Mesenchymal stem cell (in vitro differentiated cells and primary cell): Measurements from ENCODE around the gene CNR1.

Source experiments
- DNase-seq: peaks from one replicate; pipeline ENCODE4 v3.0.0-alpha.2; 2013
- H2AFZ ChIP-seq: one replicate; pipeline ENCODE4 v1.6.1; 2013; ENCODE audit warnings: low read depth, mild to moderate bottlenecking, control low read depth, inconsistent platforms, low read length, moderate library complexity
- H2AK5ac ChIP-seq: 2 replicates; pipeline ENCODE4 v1.6.1; 2013; ENCODE audit warnings: low read length, moderate library complexity, mild to moderate bottlenecking, inconsistent platforms; ENCODE audit not compliant: severe bottlenecking
- H2BK120ac ChIP-seq: one replicate; pipeline ENCODE4 v1.6.1; 2013; ENCODE audit warnings: low read depth, mild to moderate bottlenecking, inconsistent platforms, low read length, moderate library complexity
- H2BK12ac ChIP-seq, 2 experiments: one replicate each; pipeline ENCODE4 v1.6.1; 2013; ENCODE audit warnings: inconsistent platforms in 2 of 2, low read length in 2 of 2, mild to moderate bottlenecking in 2 of 2, moderate library complexity in 2 of 2, control low read depth in 1 of 2
- H2BK15ac ChIP-seq: one replicate; pipeline ENCODE4 v1.6.1; 2013; ENCODE audit warnings: mild to moderate bottlenecking, low read depth, inconsistent platforms; ENCODE audit not compliant: poor library complexity, severe bottlenecking
- H2BK5ac ChIP-seq: 2 replicates; pipeline ENCODE4 v1.6.1; 2013; ENCODE audit warnings: low read depth, mild to moderate bottlenecking, low read length, control low read depth, inconsistent platforms; ENCODE audit not compliant: poor library complexity, severe bottlenecking
- H3K14ac ChIP-seq, 2 experiments: one replicate each; pipeline ENCODE4 v1.6.1; 2013; ENCODE audit warnings: inconsistent platforms in 2 of 2, low read length in 2 of 2, control low read depth in 1 of 2, mild to moderate bottlenecking in 1 of 2, moderate library complexity in 1 of 2
- H3K18ac ChIP-seq, 2 experiments: one replicate each; pipeline ENCODE4 v1.6.1; 2013; ENCODE audit warnings: inconsistent platforms in 2 of 2, low read length in 2 of 2, control low read depth in 1 of 2, low read depth in 1 of 2, mild to moderate bottlenecking in 1 of 2
- H3K23ac ChIP-seq, 2 experiments: one replicate each; pipeline ENCODE4 v1.6.1; 2013; ENCODE audit warnings: inconsistent platforms in 2 of 2, low read length in 2 of 2, mild to moderate bottlenecking in 2 of 2, moderate library complexity in 2 of 2, control low read depth in 1 of 2
- H3K27ac ChIP-seq: 2 replicates; pipeline ENCODE4 v1.5.1; 2013; ENCODE audit warnings: mild to moderate bottlenecking, moderate library complexity, low read length, control low read depth, inconsistent platforms; ENCODE audit not compliant: poor library complexity, severe bottlenecking
- H3K27me3 ChIP-seq, 2 experiments: 2 replicates each; pipeline versions ENCODE4 v1.6.1 to v1.7.0; 2013; ENCODE audit warnings: low read length in 2 of 2, mild to moderate bottlenecking in 2 of 2, moderate library complexity in 2 of 2, control low read depth in 1 of 2, inconsistent platforms in 1 of 2; ENCODE audit not compliant: control insufficient read depth in 1 of 2, insufficient read depth in 1 of 2
- H3K36me3 ChIP-seq, 2 experiments: 2 replicates each; pipeline versions ENCODE4 v1.6.1 to v1.7.0; 2013; ENCODE audit warnings: low read length in 2 of 2, control low read depth in 1 of 2, inconsistent platforms in 1 of 2, low read depth in 1 of 2, mild to moderate bottlenecking in 1 of 2; ENCODE audit not compliant: insufficient read depth in 2 of 2, control insufficient read depth in 1 of 2
- H3K4ac ChIP-seq, 2 experiments: one replicate each; pipeline ENCODE4 v1.6.1; 2013; ENCODE audit warnings: inconsistent platforms in 2 of 2, low read length in 2 of 2, mild to moderate bottlenecking in 2 of 2, moderate library complexity in 2 of 2, control low read depth in 1 of 2, low read depth in 1 of 2
- H3K4me1 ChIP-seq: 2 replicates; pipeline ENCODE4 v1.6.1; 2013; ENCODE audit warnings: low read depth, low read length, control low read depth; ENCODE audit not compliant: control insufficient read depth, insufficient read depth
- H3K4me2 ChIP-seq: 2 replicates; pipeline ENCODE4 v1.6.1; 2013; ENCODE audit warnings: low read length, mild to moderate bottlenecking, inconsistent platforms; ENCODE audit not compliant: poor library complexity, severe bottlenecking
- H3K4me3 ChIP-seq, 2 experiments: 2 replicates each; pipeline versions ENCODE4 v1.5.1 to v1.7.0; 2013; ENCODE audit warnings: low read length in 2 of 2, mild to moderate bottlenecking in 2 of 2, control low read depth in 1 of 2, low read depth in 1 of 2; ENCODE audit not compliant: insufficient read depth in 1 of 2
- H3K79me1 ChIP-seq: replicated peaks from 2 replicates; pipeline ENCODE4 v1.6.1; 2013; ENCODE audit warnings: mild to moderate bottlenecking, control low read depth, low read length, inconsistent platforms; ENCODE audit not compliant: poor library complexity, severe bottlenecking
- H3K9ac ChIP-seq: 2 replicates; pipeline ENCODE4 v1.7.0; 2013; ENCODE audit warnings: mild to moderate bottlenecking, low read length, moderate library complexity
- H3K9me3 ChIP-seq: 2 replicates; pipeline ENCODE4 v1.7.0; 2013; ENCODE audit warnings: mild to moderate bottlenecking, low read length; ENCODE audit not compliant: control insufficient read depth
- H4K8ac ChIP-seq: one replicate; pipeline ENCODE4 v1.6.1; 2013; ENCODE audit warnings: inconsistent platforms, mild to moderate bottlenecking, low read length, moderate library complexity
- H4K91ac ChIP-seq: one replicate; pipeline ENCODE4 v1.6.1; 2013; ENCODE audit warnings: mild to moderate bottlenecking, low read length, inconsistent platforms
- WGBS: methylation state at CpG from one replicate; pipeline ENCODE4 v1.1.7; 2013; ENCODE audit warnings: mixed read lengths; 5-methylcytosine and 5-hydroxymethylcytosine counted together

The CNR1 gene

DNA sequence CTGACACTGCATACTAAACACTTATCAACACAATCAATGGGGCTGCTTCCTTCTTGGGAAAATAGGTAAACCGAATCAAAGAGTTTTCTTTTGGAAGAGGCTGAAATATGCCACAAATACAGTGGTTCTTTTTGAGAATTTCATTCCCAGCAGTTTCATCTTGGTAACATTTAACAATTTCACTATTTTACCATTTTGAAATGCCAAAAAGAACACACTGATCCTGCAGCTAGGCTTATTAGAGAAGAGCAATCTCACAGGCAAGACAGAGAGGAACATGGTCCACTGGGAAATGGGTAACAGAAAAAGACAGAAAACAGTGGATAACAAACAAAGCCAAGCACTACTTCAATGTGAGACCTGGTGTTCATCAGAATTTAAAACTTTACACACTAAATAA is 2.5 kb downstream of the CNR1 start:
- WGBS, result no CpG with 5 or more reads among the region's 1 CpG
- Histone ChIP-seq H2AFZ (no peak overlapping the region), H3K14ac (no peak overlapping the region), H4K91ac (no peak overlapping the region), H3K18ac (no peak overlapping the region), H2BK15ac (no peak overlapping the region), H3K4me1 (peaks cover 21% of the 10 kb centered on the region), H2BK120ac (no peak overlapping the region), H3K4me3 (no peak overlapping the region), H3K9ac (no peak overlapping the region), H2BK5ac (no peak overlapping the region), H2AK5ac (no peak overlapping the region), H3K4me2 (no peak overlapping the region), H3K4ac (no peak overlapping the region), H3K23ac (no peak overlapping the region), H3K9me3 (no peaks in the 10 kb centered on the region), H2BK12ac (no peak overlapping the region), H3K27me3 (peaks cover 28 to 67% of the 10 kb centered on the region in 2 experiments), H3K27ac (no peak overlapping the region), H3K36me3 (no peaks in the 10 kb centered on the region), H3K79me1 (no peaks in the 10 kb centered on the region), H4K8ac (no peak overlapping the region)
- DNase-seq, result no peak

DNA sequence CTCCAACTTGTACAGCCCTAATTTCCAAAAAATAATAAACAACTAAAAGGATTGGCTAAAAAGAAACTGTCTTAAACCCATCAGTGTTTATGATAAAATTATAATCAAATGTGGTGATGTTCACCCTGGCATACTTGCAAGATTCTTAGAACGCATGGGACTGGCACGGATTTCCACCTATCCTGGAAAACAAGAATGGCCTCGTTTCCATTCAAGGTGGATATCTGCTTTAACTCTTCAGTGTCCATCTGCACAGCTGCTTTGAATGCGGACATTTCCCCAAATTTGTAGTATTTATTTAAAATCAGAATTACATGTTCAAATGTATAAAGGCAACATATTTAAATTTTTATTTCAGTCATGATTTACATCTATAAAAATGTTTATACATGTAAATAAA is 4.2 kb downstream of the CNR1 start:
- Histone ChIP-seq H3K4me1 (peaks cover 15% of the 10 kb centered on the region), H3K9ac (no peak overlapping the region), H3K14ac (no peak overlapping the region), H3K36me3 (no peaks in the 10 kb centered on the region), H3K27ac (no peak overlapping the region), H3K4ac (no peak overlapping the region), H3K18ac (no peak overlapping the region), H2BK5ac (no peak overlapping the region), H3K23ac (no peak overlapping the region), H4K91ac (no peak overlapping the region), H2BK120ac (no peak overlapping the region), H3K4me3 (no peak overlapping the region), H2BK12ac (no peak overlapping the region), H2AK5ac (no peak overlapping the region), H3K27me3 (peaks cover 13 to 50% of the 10 kb centered on the region in 2 experiments), H3K4me2 (no peak overlapping the region), H3K9me3 (no peaks in the 10 kb centered on the region), H2AFZ (no peak overlapping the region), H2BK15ac (no peak overlapping the region), H4K8ac (no peak overlapping the region), H3K79me1 (no peaks in the 10 kb centered on the region)
- WGBS, result 62% methylated on average over 3 of the region's 4 CpGs
- no peak for DNase-seq

DNA sequence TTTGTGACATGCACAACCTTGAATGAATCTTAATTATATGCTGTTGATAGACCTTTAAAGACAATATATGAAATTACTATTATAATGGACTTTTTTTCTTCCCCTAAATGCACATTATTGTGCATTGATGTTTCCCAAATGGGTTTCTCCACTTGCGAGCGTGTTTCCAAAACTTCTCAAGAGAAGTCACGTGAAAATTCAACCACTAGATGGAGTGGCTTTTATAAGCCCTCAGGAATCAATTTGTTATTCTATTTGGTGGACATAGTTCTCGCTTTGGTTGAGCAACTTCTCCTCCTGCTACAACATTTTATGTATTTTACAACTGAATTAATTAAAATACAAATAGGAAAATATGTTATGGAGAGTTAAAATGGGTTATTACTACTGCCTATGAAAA is 9.0 kb downstream of the CNR1 start:
- WGBS, result 62% methylated on average over 3 of the region's 4 CpGs
- Histone ChIP-seq H3K18ac (no peak overlapping the region), H2BK12ac (no peak overlapping the region), H3K4me2 (no peak overlapping the region), H2BK120ac (no peak overlapping the region), H3K14ac (no peak overlapping the region), H2BK15ac (no peak overlapping the region), H3K4me1 (no peaks in the 10 kb centered on the region), H2AFZ (no peak overlapping the region), H4K8ac (no peak overlapping the region), H3K4me3 (no peak overlapping the region), H3K23ac (no peak overlapping the region), H3K9ac (no peak overlapping the region), H2AK5ac (no peak overlapping the region), H4K91ac (no peak overlapping the region), H3K9me3 (no peaks in the 10 kb centered on the region), H2BK5ac (no peak overlapping the region), H3K79me1 (no peaks in the 10 kb centered on the region), H3K27ac (no peak overlapping the region), H3K27me3 (peaks cover 0 to 5% of the 10 kb centered on the region in 2 experiments), H3K4ac (no peak overlapping the region), H3K36me3 (no peaks in the 10 kb centered on the region)
- DNase-seq, result no peak

DNA sequence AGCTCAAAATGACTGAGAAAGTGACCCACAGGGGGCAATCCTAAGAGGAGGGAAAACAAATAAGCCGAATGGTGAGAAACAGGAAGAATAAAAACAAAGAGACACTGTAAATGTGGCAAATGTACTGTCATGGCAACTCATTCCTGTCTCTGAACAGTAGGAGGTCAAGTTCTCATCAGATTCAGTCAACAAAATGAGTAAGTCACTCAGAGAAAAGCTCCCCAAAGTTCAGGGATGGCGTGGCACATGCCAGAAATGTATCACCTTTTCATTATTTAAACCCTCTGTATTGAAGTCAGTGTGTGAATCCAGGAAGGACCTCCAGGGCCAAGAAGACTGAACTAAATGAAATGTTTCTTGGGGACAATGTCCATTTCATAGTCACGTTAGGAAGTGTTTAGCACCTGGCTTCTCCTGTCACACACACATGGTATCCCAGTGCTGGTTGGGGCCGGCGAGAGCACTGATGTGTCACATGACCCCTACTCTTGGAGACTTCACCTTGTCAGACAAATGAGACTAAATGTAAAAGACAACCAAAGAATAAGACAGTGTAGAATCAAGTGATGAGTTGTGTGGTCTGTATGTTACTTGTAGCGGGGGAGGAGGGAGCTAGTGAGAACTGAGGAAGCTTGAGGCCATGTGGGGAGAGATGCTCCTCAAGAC is 20.7 kb downstream of the CNR1 start:
- no peak overlapping the region for H2AK5ac ChIP-seq
- no peak for DNase-seq
- no peak overlapping the region for H2BK120ac ChIP-seq
- no peak overlapping the region for H2BK12ac ChIP-seq
- no peak overlapping the region for H4K91ac ChIP-seq
- no peak overlapping the region for H3K14ac ChIP-seq
- no peak overlapping the region for H3K23ac ChIP-seq
- no peak overlapping the region for H3K9ac ChIP-seq
- no peaks in the 10 kb centered on the region for H3K4me1 ChIP-seq
- H2BK5ac ChIP-seq, result no peak overlapping the region
- no peaks in the 10 kb centered on the region for H3K79me1 ChIP-seq
- H3K27me3 ChIP-seq, result peaks cover 0 to 9% of the 10 kb centered on the region in 2 experiments
- no peak overlapping the region for H3K4me2 ChIP-seq
- H2BK15ac ChIP-seq, result no peak overlapping the region
- no peaks in the 10 kb centered on the region for H3K36me3 ChIP-seq
- H3K27ac ChIP-seq, result no peak overlapping the region
- no peaks in the 10 kb centered on the region for H3K9me3 ChIP-seq
- H3K18ac ChIP-seq, result no peak overlapping the region
- H3K4me3 ChIP-seq, result no peak overlapping the region
- H4K8ac ChIP-seq, result no peak overlapping the region
- H3K4ac ChIP-seq, result no peak overlapping the region
- 73% methylated on average over 5 of the region's 6 CpGs for WGBS
- no peak overlapping the region for H2AFZ ChIP-seq
